GM21381 (cell line): ENCODE measurements around the gene CHST8.

Experiments
- ATAC-seq: cut with Tn5 transposase; IDR thresholded peaks from one replicate; pipeline ENCODE4 v1.9.1; 2021; ENCODE audit warnings: mild to moderate bottlenecking, moderate library complexity; ENCODE audit not compliant: unreplicated experiment

The CHST8 gene

DNA sequence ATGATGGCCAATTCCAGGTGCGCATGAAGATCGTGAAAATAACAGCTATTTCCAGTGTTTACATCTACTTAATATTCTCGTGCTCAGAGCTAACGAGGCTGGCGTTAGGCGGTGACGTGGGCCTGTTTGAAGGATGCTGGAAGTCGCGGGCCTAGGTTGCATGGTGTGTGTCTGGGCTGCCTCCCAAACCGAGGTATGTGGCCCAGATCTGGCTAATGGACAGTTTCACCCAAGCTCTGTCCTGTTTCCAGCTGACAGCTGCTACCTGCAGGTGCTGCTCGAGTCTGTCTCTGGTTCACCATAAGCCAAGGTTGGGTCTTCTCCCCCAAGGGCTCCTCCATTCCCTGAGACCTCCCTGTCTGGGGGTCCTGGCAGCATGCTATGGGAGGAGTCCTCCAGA is 134.4 kb downstream of the CHST8 start:
- ATAC-seq: no peak

DNA sequence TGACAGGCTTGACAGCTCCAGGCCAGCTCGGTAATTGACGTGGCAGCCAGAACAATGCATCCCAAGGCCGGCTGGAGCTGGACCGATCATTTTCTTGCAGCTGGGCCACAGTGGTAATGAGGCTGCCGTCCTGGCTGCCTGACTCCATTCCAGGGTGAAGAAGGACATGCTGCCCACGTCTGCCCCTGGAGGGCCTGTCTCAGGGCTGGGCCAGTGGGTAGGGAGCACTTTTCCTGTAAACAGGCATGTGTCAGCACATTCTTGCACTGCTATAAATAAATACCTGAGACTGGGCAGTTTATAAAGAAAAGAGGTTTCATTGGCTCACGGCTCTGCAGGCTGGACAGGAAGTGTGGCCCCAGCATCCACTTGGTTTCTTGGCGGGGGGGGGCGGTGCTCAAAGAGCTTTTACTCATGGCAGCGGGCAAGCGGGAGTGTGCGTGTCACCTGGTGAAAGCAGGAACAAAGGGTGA is 136.8 kb downstream of the CHST8 start:
- ATAC-seq: no peak

DNA sequence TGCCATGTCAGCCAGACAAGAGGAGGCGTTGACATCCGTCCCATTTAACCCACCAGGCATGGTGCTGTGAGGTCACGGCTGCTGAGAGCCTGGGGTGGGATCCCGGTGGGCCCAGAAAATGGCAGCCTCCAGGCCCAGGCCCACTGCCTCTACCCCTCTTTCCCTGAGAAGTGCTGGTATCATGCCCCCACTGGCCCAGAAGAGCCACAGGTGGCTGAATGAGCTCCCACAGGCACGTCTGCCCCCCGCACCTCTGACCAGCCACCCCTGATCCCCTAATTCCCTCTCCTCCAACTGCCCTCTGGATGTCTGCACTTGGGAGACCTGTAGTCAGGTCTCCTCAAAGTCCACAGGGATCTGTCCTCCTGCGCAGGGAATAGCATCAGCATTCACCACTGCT is 137.6 kb downstream of the CHST8 start:
- ATAC-seq: no peak

DNA sequence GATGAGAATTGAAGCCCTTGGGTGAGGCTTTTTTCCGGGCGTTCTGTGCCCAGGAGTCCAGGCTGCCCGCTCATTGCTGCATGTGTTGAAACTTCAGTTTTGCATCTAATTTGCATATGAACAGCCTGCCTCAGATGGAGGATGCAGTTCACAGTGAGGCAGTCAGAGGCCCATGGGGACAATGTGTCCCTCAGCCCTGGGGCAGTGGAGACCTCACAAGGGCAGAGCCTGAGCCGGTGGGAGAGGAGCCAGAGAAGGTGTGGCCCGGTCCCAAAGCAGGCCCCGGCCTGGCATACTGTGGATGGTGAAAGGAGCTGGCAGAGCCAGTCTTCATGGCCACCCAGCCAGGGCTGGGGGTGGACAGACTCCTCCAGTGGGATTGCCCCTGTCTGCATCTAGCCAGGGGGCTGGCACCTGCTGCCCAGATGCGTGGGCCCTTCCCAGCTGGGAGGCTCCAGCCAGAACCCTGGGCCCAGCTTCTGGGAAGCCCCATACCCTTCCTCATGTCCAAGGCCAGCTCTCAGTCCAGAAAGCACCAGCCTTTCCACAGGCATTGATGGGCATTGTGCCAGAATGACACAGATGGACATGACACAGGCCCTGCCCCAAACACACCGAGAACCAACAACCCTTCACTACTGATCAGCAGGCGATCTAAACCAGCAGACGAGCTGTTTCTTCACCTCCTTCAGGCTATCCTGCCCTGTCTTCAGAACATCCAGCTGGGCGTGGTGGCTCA is 142.0 kb downstream of the CHST8 start:
- ATAC-seq: no peak

DNA sequence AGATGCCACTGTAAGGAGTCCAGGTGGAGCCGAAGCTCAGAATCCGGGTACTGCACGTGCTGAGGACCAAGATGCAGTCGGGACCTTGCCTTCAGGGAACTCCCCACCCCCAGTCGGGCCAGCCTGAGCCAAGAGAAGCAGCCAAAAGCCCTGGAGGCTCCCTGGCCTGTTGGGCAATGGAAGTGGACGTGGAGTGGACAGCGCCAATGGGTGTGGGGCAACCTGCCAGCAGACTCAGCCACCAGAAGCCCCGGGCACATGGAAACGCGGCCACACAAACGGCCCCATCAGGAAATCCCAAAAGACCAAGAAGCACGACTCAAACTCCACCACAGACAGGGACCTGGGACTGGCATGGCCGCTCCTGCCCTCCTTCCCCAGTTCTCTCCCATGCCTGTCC is 144.9 kb downstream of the CHST8 start:
- no peak for ATAC-seq

DNA sequence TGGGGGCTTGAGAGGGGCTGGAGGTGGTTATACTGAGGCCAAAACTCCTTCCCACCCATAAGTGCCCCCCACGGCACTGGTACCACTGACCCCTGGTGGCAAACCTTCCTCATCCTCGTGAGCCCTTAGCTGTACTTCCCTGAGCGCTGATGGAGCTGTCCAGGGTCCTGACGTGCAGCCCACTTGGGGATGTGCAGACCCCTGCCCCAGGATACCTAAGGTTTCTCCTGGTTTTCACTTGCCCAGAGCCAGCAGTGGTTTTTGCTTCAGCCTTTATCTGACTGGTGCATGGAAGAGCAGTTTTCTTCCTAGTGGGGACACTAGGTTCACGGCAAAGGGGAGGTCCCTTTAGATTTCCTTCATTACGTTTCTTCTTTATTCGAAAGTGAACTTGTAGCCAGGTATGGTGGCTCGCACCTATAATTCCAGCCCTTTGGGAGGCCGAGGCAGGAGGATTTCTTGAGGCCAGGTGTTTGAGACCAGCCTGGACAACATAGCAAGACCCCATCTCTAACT is 146.2 kb downstream of the CHST8 start:
- no peak for ATAC-seq

DNA sequence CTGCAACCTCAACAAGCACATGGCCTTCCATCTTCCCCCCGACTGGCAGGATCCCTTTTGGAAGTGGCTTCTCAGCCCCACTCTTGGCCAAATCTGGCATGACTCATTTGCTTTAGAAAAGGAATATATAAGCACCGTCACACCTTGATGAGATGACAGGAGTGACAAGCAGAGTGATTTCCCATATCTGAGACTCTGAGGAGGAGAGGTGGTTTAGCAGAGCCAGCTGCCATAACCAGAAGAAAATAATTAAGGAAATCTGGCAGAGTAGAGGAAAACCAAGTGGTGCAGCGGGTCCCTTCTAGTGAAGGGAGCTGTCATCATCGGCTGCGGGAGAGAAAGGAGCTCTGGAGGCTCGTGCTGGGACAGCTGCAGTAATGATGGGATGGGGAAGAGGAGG is 147.5 kb downstream of the CHST8 start:
- no peak for ATAC-seq

DNA sequence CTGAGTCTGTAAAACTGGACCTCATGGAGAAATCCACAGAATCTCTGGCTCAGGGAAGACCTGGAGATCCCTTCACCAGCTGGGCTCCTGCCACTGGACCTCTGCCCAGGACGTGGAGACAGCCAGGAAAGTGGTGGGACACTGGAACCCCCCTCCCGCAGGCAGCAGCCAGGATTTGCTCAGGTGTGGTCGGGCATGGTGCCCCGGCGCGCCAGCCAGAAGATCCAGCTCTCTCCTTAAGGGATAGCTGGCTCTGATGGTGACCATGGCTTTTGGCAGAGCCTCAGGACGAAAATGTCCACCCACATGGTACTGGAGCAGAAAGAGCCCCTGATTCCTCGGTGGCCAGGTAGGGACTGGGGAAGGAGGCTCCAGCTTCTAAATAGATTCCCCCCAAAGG is 148.4 kb downstream of the CHST8 start:
- no peak for ATAC-seq

DNA sequence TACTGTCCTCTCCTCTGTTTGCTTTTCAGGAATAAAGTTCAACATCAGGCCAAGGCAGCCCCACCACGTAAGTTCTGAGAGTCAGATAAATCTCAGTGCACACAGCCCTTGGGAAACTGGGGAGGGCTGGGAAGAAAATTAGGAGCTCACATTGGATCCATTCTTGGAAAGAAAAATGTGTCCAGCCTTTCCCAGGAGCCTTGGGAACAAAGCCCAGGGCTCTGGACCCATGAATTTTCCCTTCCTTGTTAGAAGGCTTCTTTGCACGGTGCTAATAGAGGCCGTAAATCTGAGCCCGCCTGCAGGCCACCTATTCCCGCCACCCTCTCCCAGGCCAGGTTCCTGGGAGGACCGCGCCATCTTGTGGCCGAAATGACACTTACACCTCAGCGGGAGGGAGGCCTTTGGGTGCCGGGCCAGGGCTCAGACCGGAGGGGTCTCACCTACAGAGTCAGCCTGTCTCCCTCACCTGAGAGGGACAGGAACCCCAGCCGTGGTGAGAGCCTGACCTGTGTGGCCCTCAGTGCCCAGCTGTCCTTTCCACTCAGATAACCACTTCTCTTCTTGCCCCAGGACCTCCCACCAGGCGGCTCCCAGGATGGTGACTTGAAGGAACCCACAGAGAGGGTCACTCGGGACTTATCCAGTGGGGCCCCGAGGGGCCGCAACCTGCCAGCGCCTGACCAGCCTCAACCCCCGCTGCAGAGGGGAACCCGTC is 149.8 kb downstream of the CHST8 start:
- peak; percentile 60 for ATAC-seq

DNA sequence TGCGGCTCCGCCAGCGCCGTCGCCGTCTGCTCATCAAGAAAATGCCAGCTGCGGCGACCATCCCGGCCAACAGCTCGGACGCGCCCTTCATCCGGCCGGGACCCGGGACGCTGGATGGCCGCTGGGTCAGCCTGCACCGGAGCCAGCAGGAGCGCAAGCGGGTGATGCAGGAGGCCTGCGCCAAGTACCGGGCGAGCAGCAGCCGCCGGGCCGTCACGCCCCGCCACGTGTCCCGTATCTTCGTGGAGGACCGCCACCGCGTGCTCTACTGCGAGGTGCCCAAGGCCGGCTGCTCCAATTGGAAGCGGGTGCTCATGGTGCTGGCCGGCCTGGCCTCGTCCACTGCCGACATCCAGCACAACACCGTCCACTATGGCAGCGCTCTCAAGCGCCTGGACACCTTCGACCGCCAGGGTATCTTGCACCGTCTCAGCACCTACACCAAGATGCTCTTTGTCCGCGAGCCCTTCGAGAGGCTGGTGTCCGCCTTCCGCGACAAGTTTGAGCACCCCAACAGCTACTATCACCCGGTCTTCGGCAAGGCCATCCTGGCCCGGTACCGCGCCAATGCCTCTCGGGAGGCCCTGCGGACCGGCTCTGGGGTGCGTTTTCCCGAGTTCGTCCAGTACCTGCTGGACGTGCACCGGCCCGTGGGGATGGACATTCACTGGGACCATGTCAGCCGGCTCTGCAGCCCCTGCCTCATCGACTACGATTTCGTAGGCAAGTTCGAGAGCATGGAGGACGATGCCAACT is 150.5 kb downstream of the CHST8 start:
- ATAC-seq: no peak

DNA sequence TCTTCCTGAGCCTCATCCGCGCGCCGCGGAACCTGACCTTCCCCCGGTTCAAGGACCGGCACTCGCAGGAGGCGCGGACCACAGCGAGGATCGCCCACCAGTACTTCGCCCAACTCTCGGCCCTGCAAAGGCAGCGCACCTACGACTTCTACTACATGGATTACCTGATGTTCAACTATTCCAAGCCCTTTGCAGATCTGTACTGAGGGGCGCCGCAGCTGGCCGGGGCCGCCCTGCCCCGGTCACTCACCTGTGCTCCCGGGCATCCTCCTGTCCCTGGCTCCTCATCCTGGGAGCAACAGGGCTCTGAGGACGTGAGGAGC is 151.1 kb downstream of the CHST8 start:
- ATAC-seq: no peak

DNA sequence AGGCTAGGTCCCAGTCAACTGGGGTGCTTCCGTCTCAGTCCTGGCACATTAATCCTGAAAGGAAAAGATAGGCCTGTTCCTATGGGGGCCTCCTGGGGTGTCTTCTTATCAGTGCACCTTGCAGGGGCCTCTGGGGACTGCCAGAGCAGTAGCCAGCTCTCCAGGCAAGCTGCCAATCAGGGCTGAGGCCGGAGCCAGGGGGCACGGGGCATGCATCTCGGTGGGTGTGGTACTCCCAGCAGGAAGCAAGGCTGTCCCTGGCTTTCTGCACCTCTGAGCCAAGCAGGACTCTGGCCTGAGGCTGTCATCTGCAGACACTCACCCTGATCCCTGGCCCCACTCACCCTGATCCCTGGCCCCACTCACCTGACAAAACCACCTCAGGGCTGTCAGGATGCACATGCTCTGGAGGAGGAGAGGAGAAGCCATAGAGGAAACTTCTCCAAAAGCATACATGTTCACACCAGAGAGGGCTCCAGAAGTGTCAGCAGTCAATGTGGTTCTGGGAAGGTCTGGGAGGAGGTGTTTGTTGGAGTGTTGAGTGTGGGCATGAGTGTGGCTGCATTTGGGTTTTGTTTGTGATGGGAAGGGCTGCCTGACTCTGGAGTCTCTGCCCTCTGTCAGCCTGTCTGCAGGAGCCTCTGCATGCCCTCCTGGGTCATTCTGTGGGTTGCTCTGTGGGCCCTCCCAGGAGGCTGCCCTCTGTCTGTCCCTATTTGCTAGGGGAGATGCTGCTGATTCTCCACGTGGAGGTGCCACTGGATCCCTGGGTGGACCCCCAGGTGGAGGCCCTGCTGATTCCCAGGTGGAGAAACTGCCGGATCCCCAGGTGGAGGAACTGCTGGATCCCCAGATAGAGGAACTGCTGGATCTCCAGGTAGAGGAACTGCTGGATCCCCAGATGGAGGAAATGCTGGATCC is 152.2 kb downstream of the CHST8 start:
- ATAC-seq: no peak

DNA sequence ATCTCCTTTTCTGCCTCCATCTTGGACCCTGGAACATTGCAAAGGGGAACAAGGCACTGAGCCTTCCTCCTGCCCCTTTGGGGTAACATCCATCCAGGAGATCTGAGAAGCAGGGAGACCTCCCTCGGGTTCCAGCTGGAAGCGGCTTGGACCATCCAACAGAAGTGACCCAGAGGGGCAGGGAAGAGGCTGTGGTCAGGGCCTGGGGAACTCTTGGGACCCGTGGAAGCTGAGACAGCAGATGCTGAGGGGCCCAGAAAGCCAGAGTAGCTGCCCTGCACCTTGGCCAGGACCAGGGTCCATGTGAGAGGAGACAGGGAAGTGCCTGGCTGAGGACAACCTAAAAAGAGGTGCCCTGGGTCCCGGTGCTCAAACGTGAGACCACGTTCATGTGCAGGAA is 153.0 kb downstream of the CHST8 start:
- ATAC-seq: no peak

DNA sequence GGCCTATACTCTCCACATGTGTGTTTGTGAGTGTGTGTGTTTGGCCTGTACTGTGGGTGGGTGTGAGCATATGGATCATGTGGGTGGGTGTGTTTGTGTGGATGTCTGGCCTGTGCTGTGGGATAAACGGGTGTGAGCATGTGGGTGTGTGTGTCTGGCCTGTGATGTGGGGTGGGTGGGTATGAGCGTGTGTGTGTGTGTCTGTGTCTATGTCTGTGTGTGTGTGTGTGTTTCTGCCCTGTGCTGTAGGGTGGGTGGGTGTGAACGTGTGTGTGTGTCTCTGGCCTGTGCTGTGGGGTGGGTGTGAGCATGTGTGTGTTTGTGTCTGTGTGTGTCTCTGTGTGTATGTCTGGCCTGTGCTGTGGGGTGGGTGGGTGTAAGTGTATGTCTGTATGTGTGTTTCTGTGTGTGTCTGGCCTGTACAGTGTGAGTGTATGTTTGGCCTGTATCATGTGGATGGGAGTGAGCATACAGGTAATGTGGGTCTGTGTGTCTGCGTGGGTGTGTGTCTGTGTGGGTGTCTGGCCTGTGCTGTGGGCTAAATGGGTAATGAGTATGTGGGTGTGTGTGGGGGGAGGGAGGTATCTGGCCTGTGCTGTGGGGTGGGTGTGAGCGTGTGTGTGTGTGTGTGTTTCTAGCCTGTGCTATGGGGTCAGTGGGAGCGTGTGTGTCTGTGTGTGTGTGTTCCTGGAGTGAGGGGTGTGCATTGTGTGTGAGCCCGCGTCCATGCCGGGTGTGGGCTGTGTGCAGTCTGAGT is 154.2 kb downstream of the CHST8 start:
- no peak for ATAC-seq

DNA sequence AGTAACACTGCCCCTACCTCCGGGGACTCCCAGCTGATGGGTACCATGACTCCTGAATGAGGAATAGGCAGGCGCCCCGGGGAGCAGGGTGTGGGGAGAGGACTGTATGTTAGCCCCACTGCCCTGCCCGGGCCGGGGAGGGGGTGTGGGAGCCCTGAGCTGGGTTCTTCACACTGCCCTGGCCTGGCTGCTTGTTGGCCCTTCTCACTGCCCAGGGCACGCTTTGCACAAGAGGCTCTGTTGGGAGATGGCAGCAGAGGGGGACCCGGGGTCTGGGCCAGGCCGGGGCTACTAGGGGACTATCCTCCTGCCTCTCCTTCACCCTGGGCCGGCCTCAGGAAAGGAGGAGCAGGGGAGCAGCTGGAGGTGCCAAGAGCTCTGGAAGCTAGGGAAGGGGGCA is 155.6 kb downstream of the CHST8 start:
- no peak for ATAC-seq

DNA sequence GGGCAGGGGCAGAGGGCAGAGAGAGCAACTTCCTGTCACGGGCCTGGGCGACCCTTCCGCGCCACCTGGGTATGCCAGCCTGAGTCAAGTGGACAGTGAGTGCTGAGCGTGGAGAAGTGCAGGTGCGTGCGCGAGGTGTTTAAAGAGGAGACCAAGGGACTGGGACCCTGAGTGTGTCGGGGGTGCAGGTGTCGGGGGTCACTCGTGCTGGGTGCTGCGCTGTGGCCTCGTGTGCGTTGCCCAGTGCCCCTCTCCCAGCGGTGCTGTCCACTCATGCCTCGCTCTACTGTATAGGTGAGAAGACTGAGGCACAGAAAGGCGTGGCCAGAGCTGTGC is 156.0 kb downstream of the CHST8 start:
- ATAC-seq: no peak

DNA sequence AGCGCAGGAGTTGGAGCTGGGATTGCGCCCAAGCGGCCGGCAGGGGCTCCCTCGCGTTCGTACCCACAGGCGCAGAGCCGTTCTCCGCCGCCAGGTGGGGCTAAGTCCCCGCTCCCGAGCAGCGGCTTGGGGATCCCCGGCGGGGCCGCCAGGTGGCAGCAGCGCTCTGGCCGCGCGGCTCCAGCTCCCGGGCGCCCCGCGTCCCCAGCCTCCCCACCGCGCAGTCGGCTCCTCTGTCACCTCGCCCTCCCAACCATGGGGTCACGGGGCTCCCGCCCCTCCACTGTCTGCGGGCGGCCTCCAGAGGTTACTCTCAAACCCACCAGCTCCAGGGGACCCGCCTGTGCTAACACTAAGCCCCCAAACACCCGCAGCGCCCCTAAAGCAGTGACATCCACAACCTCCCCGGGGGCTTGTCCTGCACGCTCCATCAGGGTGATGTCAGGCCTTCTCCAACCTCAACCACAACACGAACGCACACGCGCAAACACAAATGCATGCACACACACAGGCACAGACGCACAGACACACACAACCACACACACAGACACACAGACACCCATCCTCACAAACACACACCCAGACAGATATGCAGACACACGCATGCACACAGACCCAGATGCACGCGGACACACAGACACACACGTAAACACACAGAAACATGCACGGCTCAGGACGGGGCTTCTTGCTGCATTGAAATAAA is 156.5 kb downstream of the CHST8 start:
- ATAC-seq: peak; percentile 85

DNA sequence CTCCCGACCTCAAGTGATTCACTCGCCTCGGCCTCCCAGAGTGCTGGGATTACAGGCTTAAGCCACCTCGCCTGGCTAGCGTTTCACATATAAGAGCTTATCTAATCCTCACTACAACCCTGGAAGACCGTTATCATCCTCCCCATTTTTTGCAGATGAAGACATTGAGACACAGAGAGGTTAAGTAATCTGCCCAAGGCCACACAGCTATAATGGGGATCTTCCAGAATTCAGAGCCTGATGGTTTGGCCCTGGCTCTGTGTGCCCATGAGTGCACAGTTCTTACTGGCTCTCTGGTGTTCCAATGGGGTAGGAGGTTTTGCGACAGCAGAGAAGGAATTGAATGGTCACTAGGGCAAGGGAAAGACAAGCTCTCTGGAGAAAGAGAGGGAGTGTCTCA is 158.1 kb downstream of the CHST8 start:
- ATAC-seq: no peak

DNA sequence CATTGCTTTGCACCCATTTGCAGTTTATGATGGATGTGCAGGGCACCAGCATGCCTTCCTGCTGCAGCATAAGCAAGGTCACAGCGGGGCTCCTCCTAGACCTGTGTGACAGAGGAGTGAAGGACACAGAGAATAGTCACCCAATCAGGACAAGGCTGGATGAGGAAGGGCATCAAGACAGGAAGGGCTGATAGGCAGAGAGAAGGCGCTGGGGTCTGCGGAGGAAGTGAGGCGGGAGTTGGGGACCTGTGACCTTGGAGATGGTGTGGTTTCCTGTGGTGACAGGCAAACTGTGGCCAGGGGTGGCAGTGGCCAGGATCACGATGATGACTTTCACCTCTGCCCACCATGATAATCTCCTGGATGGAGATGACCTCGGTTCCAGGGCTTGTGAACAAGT is 158.5 kb downstream of the CHST8 start:
- no peak for ATAC-seq

DNA sequence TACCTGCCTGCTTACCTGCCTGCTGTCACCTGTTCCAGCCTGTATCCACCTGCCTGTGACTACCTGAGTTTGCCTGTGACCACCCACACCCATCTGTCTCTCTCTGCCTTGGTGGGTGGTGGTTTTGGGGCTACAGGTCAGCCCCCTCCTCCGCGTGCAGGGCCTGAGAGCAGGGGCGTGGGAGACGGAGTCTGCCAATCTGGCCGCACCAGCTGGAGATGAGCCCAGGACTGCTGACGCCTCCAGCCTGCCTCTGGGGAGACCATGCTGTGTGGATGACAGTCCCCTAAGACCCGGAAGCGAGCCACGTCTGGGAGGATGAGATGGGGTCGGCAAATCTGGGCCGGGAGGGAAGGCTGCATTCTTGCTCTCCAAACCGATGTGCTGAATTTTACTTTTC is 159.0 kb downstream of the CHST8 start:
- ATAC-seq: no peak
